ENCODE data around the gene SNX18. TPM values are rescaled to one million over a fixed set of nuclear protein-coding genes. Genes with fewer than 3 reads are reported as not detected.

SNX18 gene
- total and polyA plus RNA-seq, 7 donors = 3.9 to 51.3 (median 37.8) TPM

DNA sequence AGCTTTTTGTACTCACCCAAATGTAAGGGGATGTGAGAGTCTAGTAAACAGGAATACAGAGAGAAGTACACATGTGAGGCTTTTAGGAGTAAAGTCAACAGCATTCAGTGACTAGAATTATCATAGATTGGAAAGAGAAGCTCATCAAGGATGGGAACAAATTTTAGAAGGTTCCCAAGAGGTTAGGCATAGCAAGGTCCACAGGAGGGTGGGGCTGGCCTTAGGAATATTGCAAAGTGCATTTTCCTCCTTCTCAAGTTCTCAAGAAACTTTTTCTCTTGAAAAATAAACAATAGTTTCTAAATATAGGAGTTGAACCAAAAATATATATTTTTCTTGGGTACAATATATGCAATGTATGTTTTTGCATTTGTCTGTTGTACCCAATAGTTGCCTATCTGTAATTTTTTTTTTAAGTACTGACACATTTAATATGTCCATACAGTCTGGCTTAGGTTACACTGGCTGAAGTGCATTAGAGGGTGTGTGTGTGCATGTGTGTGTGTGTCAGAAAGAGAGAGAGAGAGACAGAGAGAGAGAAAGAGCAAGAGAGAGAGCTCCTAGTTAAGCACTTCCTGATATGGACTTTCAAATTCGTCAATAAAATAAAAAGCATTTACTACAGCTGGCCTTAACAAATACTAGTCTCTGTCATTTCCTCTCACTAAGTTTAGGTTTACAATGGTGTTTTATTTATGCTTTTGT is 62.2 kb downstream of the SNX18 start:
- DNase-seq = no peak
- TF ChIP-seq EP300 (IDR thresholded peaks at IDR 0.05) = no peak
- TF ChIP-seq POLR2A (IDR thresholded peaks at IDR 0.05) = no peak
- TF ChIP-seq, protein P1, sequence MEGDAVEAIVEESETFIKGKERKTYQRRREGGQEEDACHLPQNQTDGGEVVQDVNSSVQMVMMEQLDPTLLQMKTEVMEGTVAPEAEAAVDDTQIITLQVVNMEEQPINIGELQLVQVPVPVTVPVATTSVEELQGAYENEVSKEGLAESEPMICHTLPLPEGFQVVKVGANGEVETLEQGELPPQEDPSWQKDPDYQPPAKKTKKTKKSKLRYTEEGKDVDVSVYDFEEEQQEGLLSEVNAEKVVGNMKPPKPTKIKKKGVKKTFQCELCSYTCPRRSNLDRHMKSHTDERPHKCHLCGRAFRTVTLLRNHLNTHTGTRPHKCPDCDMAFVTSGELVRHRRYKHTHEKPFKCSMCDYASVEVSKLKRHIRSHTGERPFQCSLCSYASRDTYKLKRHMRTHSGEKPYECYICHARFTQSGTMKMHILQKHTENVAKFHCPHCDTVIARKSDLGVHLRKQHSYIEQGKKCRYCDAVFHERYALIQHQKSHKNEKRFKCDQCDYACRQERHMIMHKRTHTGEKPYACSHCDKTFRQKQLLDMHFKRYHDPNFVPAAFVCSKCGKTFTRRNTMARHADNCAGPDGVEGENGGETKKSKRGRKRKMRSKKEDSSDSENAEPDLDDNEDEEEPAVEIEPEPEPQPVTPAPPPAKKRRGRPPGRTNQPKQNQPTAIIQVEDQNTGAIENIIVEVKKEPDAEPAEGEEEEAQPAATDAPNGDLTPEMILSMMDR (IDR thresholded peaks at IDR 0.05) = no peak
- no peak for TF ChIP-seq POLR2AphosphoS5 (IDR thresholded peaks at IDR 0.05)
- intact Hi-C loops (cut with DNase I) = no loop called here
- no peaks in the 10 kb centered on the region for H3K36me3 ChIP-seq
- no peaks in the 10 kb centered on the region for H3K9me3 ChIP-seq
- no peaks in the 10 kb centered on the region for H3K27me3 ChIP-seq
- 0 to 31% methylated on average over 1 of the region's 1 CpG for WGBS, 2 donors
- H3K4me3 ChIP-seq = no peak overlapping the region
- no peak overlapping the region for H3K27ac ChIP-seq
- peaks cover 0 to 23% (median 15%) of the 10 kb centered on the region in 4 donors for H3K4me1 ChIP-seq

DNA sequence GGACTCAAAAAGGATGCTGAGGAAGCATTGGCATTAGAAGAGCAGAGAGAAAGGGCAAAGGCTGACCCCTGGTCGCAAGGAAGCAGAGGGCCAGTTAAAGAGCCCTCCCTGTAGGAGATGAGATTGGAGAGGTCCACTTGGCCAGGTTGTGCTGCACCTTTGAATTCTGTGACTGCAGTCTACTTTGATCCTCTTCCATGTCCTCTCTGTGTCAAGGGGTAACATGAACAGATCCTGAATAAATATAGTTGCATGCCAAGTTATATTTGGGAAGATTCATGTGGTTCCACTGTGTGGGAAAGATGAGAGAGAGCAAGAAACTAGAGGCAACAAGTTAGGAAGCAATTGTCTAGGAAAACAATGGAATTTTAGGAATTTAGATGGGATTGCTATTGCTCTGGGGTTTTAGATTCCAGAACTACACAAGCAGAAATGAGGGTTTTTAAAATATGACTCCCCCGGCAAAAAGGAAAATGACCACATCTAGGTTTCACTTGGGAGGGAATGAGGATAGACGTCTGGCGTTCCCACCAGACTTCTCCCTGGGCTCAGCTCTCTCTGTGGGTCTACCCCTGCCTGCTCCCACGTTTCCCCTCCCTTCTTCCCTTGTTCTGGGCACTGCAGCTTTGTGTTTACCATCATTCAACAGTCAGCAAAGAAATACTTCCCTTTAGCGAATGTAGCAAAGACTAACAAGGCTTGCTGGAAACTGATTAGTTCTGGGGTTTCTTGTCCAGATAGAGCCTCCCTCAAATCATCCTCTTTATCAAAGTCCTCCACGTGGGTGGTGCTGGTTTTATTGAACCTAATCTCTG is 63.6 kb downstream of the SNX18 start:
- Histone ChIP-seq H3K4me1 (peaks cover 0 to 23% (median 15%) of the 10 kb centered on the region in 4 donors), H3K27ac (peak overlapping the region; percentile 4 to 64 (median 60)), H3K9me3 (peaks cover 0 to 3% (median 1%) of the 10 kb centered on the region in 4 donors), H3K4me3 (no peak overlapping the region), H3K27me3 (no peaks in the 10 kb centered on the region), H3K36me3 (no peaks in the 10 kb centered on the region)
- WGBS, 2 donors = 43 to 46% methylated on average over 7 of the region's 7 CpGs
- DNase-seq = no peak
- TF ChIP-seq, protein P1 (IDR thresholded peaks at IDR 0.05) = no peak
- TF ChIP-seq EP300 (IDR thresholded peaks at IDR 0.05) (no peak), POLR2A (IDR thresholded peaks at IDR 0.05) (no peak)
- intact Hi-C loops (cut with DNase I) = no loop called here

DNA sequence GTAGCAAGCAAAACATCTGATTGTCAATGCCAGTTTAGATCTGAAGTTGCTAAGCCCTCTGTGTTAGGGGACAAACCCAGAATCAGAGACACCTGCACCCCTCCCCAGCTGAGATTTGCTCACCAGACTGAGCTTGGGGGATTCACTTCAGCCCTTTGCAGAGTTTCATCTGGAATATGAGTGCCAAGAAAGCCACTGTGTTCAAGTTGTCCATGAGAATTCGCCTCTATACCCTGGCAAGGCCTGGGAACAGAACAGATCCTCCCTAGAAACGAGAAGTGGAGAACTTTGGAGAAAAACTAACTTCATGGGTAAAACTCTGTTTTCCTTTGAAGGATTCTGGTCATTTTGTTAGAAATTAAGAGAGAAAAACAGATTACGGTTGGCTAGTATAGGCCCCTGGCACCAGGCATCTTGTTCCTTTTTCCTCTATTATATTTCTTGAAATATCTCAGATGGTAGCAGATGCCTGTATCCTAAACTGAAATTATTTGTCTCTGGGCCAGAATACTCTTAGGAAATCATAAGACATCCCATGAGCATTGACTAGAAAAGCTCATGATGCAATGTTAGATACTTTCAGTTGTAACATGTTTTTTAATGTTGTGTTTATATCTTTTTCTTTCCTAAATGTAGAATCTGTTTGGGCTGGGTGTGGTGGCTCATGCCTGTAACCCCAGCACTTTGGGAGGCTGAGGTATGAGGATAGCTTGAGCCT is 64.4 kb downstream of the SNX18 start:
- Histone ChIP-seq H3K36me3 (no peaks in the 10 kb centered on the region), H3K4me3 (no peak overlapping the region), H3K9me3 (peaks cover 0 to 7% (median 5%) of the 10 kb centered on the region in 4 donors), H3K27me3 (no peaks in the 10 kb centered on the region), H3K27ac (peak overlapping the region; percentile 4 to 64 (median 60)), H3K4me1 (peaks cover 0 to 23% (median 15%) of the 10 kb centered on the region in 4 donors)
- TF ChIP-seq POLR2A (IDR thresholded peaks at IDR 0.05) (no peak), POLR2AphosphoS5 (IDR thresholded peaks at IDR 0.05) (peak in 2 of 4 donors; percentile 13 to 53)
- intact Hi-C loops (cut with DNase I) = no loop called here
- DNase-seq = no peak
- 80 to 86% methylated on average over 3 of the region's 3 CpGs for WGBS, 2 donors

- H3K27me3 ChIP-seq = no peaks in the 10 kb centered on the region
- H3K27ac ChIP-seq = no peak overlapping the region
- peaks cover 0 to 7% (median 5%) of the 10 kb centered on the region in 4 donors for H3K9me3 ChIP-seq
- H3K4me3 ChIP-seq = no peak overlapping the region
- H3K4me1 ChIP-seq = peaks cover 0 to 7% (median 3%) of the 10 kb centered on the region in 4 donors
- H3K36me3 ChIP-seq = no peaks in the 10 kb centered on the region
- no peak for TF ChIP-seq POLR2AphosphoS5 (IDR thresholded peaks at IDR 0.05)
- TF ChIP-seq POLR2A (IDR thresholded peaks at IDR 0.05) = no peak
- WGBS, 2 donors = 95 to 98% methylated on average over 5 of the region's 5 CpGs
- DNase-seq = no peak
- intact Hi-C loops (cut with DNase I) = no loop called here
Measured at GRCh38 chr5:54586336-54586735, 68.8 kb downstream of the SNX18 start.

GRCh38 chr5:54589786-54590185 is 72.2 kb downstream of the SNX18 start:
- Histone ChIP-seq H3K4me3 (no peak overlapping the region), H3K36me3 (no peaks in the 10 kb centered on the region), H3K4me1 (no peaks in the 10 kb centered on the region), H3K9me3 (peaks cover 0 to 7% (median 5%) of the 10 kb centered on the region in 4 donors), H3K27ac (no peak overlapping the region), H3K27me3 (no peaks in the 10 kb centered on the region)
- WGBS, 2 donors = 94 to 95% methylated on average over 4 of the region's 4 CpGs
- DNase-seq = no peak
- intact Hi-C loops (cut with DNase I) = no loop called here
- TF ChIP-seq EP300 (IDR thresholded peaks at IDR 0.05) = no peak
- TF ChIP-seq, protein P1 (IDR thresholded peaks at IDR 0.05) = no peak
- TF ChIP-seq POLR2AphosphoS5 (IDR thresholded peaks at IDR 0.05) = no peak
- no peak for TF ChIP-seq POLR2A (IDR thresholded peaks at IDR 0.05)
